Measurements from ENCODE around the gene DGCR2. TPM values are rescaled to one million over a fixed set of nuclear protein-coding genes. Genes with fewer than 3 reads are reported as not detected.
A peak's percentile ranks its signal among the peaks of the same experiment; 100 is the strongest.

DGCR2 gene
- total RNA-seq, 1 donor from 2014 or later = 20.6 TPM

- peaks cover 6% of the 10 kb centered on the region for H3K4me1 ChIP-seq
- peaks cover 18% of the 10 kb centered on the region for H3K27me3 Mint-ChIP-seq (ENCODE audit: insufficient read depth, low read depth)
- TF ChIP-seq EZH2 (IDR thresholded peaks at IDR 0.05) = no peak
- no peak for TF ChIP-seq CTCF (IDR thresholded peaks at IDR 0.05)
- TF ChIP-seq EZH2phosphoT487 (IDR thresholded peaks at IDR 0.05) = no peak
- no peaks in the 10 kb centered on the region for H3K9me3 ChIP-seq (ENCODE audit: low read depth)
- no peaks in the 10 kb centered on the region for H3K36me3 ChIP-seq
- H3K4me3 ChIP-seq = no peak overlapping the region
- no peak overlapping the region for H3K9ac ChIP-seq
- H4K20me1 ChIP-seq (ENCODE audit: low read depth) = peaks cover 7% of the 10 kb centered on the region
- peaks cover 2% of the 10 kb centered on the region for H3K9me3 Mint-ChIP-seq
- no peak overlapping the region for H2AFZ ChIP-seq (replicated peaks)
- peaks cover 8% of the 10 kb centered on the region for H3K36me3 Mint-ChIP-seq
- no peak overlapping the region for H3K27ac ChIP-seq
- H3K79me2 ChIP-seq (ENCODE audit: low read depth) = peaks cover 12% of the 10 kb centered on the region
- H3K27ac Mint-ChIP-seq = no peak overlapping the region
- no peaks in the 10 kb centered on the region for H3F3A ChIP-seq (ENCODE audit: low read depth)
- no peak for DNase-seq (ENCODE audit: low spot score)
- peaks cover 26% of the 10 kb centered on the region for H3K27me3 ChIP-seq
- peak overlapping the region; percentile 76 for H3K4me3 Mint-ChIP-seq
- H3K4me1 Mint-ChIP-seq = peaks cover 13% of the 10 kb centered on the region
- no peak overlapping the region for H3K4me2 ChIP-seq
These were observed 20.2 kb upstream of the DGCR2 start for GRCh38 chr22:19142394-19142793.

DNA sequence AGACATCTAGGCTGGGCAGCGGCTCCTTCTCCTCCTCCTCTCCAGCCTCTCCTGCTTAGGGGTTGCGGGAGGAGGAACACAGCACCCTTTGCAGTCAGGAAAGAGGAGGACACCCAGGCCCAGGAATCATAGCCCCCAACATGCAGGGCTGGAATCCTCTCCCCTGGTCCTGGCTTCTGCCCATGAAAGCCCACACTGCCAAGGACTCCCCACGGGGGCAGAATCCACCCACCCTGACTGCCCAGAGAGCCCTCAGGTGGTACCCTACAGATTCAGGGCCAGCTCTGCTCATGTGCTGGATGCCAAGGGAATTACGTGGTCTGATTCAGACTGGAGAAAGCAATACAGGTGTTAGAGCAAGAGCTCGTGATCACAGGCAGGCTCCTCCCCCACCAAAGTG is 17.8 kb upstream of the DGCR2 start:
- Histone ChIP-seq H4K20me1 (ENCODE audit: low read depth) (peaks cover 7% of the 10 kb centered on the region), H2AFZ (replicated peaks) (no peak overlapping the region), H3K27me3 (peaks cover 2% of the 10 kb centered on the region), H3F3A (ENCODE audit: low read depth) (no peaks in the 10 kb centered on the region), H3K4me2 (no peak overlapping the region), H3K36me3 (no peaks in the 10 kb centered on the region), H3K9me3 (ENCODE audit: low read depth) (no peaks in the 10 kb centered on the region), H3K4me1 (peaks cover 6% of the 10 kb centered on the region), H3K9ac (no peak overlapping the region), H3K79me2 (ENCODE audit: low read depth) (peaks cover 12% of the 10 kb centered on the region), H3K4me3 (no peak overlapping the region), H3K27ac (no peak overlapping the region)
- peaks cover 16% of the 10 kb centered on the region for H3K36me3 Mint-ChIP-seq
- no peak for TF ChIP-seq EZH2phosphoT487 (IDR thresholded peaks at IDR 0.05)
- TF ChIP-seq EZH2 (IDR thresholded peaks at IDR 0.05) = no peak
- TF ChIP-seq CTCF (IDR thresholded peaks at IDR 0.05) = no peak
- DNase-seq (ENCODE audit: low spot score) = no peak
- H3K4me1 Mint-ChIP-seq = peaks cover 13% of the 10 kb centered on the region
- no peak overlapping the region for H3K4me3 Mint-ChIP-seq
- H3K27me3 Mint-ChIP-seq (ENCODE audit: insufficient read depth, low read depth) = peaks cover 3% of the 10 kb centered on the region
- no peaks in the 10 kb centered on the region for H3K9me3 Mint-ChIP-seq
- no peak overlapping the region for H3K27ac Mint-ChIP-seq

GRCh38 chr22:19139001-19139356 is 16.8 kb upstream of the DGCR2 start:
- no peak for DNase-seq (ENCODE audit: low spot score)
- no peaks in the 10 kb centered on the region for H3K36me3 ChIP-seq
- H3K4me1 ChIP-seq = peaks cover 6% of the 10 kb centered on the region
- peaks cover 7% of the 10 kb centered on the region for H4K20me1 ChIP-seq (ENCODE audit: low read depth)
- no peak overlapping the region for H3K4me3 ChIP-seq
- no peak overlapping the region for H2AFZ ChIP-seq (replicated peaks)
- no peak for TF ChIP-seq EZH2phosphoT487 (IDR thresholded peaks at IDR 0.05)
- TF ChIP-seq CTCF (IDR thresholded peaks at IDR 0.05) = no peak
- TF ChIP-seq EZH2 (IDR thresholded peaks at IDR 0.05) = no peak
- no peak overlapping the region for H3K27ac Mint-ChIP-seq
- peak overlapping the region; percentile 15 for H3K4me3 Mint-ChIP-seq
- H3K27me3 ChIP-seq = no peaks in the 10 kb centered on the region
- H3K9me3 ChIP-seq (ENCODE audit: low read depth) = no peaks in the 10 kb centered on the region
- peaks cover 2% of the 10 kb centered on the region for H3K27me3 Mint-ChIP-seq (ENCODE audit: insufficient read depth, low read depth)
- H3K9me3 Mint-ChIP-seq = no peaks in the 10 kb centered on the region
- H3K9ac ChIP-seq = no peak overlapping the region
- H3K4me2 ChIP-seq = no peak overlapping the region
- H3K27ac ChIP-seq = no peak overlapping the region
- no peaks in the 10 kb centered on the region for H3F3A ChIP-seq (ENCODE audit: low read depth)
- peaks cover 9% of the 10 kb centered on the region for H3K79me2 ChIP-seq (ENCODE audit: low read depth)
- H3K4me1 Mint-ChIP-seq = peaks cover 6% of the 10 kb centered on the region
- H3K36me3 Mint-ChIP-seq = peaks cover 16% of the 10 kb centered on the region
